Uterus (tissue), 2 donors: ENCODE data around the gene PPP1R26.

Source experiments
- POLR2A ChIP-seq, 2 donors: fragments of 450-650 bp; IDR thresholded peaks; one replicate each; pipeline ENCODE4 v1.6.1; 2016; ENCODE audit warnings: antibody characterized with exemption in 2 of 2, mild to moderate bottlenecking in 1 of 2, moderate library complexity in 1 of 2
- TF ChIP-seq, protein P1 (sequence below), 4 experiments: fragments of 200-600 bp in 2 of 4; fragments of 450-650 bp in 2 of 4; sonication (generic) in 2 of 4; IDR thresholded peaks; one replicate each; pipeline ENCODE4 v1.5.1; 2016 to 2019; ENCODE audit warnings: antibody characterized with exemption in 4 of 4, mild to moderate bottlenecking in 2 of 4, moderate library complexity in 1 of 4

DNA sequence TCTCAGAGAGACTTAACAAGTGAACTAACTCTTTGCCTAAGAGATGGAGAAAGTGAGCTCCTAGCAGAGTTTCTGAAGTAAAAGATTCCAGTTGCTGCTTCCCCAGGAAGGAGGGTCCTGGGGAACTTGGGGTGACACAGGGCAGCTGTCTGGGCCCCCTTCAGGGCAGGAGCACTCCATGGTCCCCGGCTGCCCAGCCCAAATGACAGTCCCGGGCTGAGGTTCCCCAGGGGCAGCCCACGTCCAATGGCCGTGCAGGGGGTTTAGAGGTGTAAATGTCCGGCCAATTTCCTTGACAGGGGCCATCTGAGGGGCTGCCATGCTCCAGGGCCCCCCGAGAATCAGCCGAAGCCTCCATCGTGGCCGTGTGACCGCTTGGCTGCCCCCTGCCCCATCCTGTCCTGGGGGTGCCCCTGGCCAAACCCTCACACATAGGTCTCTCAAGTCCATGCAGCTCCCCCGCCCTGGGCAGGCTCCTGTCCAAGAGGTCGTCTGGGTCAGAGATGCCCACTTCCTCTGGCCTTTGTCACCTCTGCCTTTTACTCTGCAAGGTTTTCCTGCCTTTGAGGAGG lies 5.5 kb upstream of the PPP1R26 start:
- TF ChIP-seq, protein P1, sequence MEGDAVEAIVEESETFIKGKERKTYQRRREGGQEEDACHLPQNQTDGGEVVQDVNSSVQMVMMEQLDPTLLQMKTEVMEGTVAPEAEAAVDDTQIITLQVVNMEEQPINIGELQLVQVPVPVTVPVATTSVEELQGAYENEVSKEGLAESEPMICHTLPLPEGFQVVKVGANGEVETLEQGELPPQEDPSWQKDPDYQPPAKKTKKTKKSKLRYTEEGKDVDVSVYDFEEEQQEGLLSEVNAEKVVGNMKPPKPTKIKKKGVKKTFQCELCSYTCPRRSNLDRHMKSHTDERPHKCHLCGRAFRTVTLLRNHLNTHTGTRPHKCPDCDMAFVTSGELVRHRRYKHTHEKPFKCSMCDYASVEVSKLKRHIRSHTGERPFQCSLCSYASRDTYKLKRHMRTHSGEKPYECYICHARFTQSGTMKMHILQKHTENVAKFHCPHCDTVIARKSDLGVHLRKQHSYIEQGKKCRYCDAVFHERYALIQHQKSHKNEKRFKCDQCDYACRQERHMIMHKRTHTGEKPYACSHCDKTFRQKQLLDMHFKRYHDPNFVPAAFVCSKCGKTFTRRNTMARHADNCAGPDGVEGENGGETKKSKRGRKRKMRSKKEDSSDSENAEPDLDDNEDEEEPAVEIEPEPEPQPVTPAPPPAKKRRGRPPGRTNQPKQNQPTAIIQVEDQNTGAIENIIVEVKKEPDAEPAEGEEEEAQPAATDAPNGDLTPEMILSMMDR (IDR thresholded peaks at IDR 0.05): no peak
- TF ChIP-seq POLR2A (IDR thresholded peaks at IDR 0.05): no peak
